Stimulated activated CD8-positive, alpha-beta memory T cell treated with anti-CD3 and anti-CD28 coated beads, Interleukin-7, amount 100 ng/mL, for 24 hours (primary cell): ENCODE measurements around the gene TRABD2A.
A peak's percentile ranks its signal among the peaks of the same experiment; 100 is the strongest.

Experiments
- DNase-seq: peaks from one replicate; pipeline ENCODE4 v3.0.0-alpha.2; 2020; ENCODE audit warnings: low read depth

The TRABD2A gene

DNA sequence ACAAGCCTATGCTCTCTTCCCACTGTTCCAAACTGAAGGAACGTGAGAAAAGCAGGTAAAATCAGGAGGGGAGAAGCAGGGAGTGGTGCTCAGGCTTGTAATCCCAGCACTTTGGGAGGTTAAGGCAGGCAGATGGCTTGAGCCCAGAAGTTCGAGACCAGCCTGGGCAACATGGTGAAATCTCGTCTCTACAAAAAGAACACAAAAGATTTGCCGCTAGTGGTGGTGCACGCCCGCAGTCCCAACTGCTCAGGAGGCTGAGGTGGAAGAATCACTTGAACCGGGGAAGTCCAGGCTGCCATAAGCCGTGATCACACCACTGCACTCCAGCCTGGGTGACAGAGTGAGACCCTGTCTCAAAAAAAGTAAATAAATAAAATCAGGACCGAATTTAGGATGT is 23.3 kb upstream of the TRABD2A start:
- no peak for DNase-seq

GRCh38 chr2:84902526-84902925 is 21.6 kb upstream of the TRABD2A start:
- DNase-seq, result no peak

GRCh38 chr2:84901593-84902120 is 20.8 kb upstream of the TRABD2A start:
- no peak for DNase-seq

GRCh38 chr2:84900971-84901370 is 20.1 kb upstream of the TRABD2A start:
- DNase-seq, result no peak

DNA sequence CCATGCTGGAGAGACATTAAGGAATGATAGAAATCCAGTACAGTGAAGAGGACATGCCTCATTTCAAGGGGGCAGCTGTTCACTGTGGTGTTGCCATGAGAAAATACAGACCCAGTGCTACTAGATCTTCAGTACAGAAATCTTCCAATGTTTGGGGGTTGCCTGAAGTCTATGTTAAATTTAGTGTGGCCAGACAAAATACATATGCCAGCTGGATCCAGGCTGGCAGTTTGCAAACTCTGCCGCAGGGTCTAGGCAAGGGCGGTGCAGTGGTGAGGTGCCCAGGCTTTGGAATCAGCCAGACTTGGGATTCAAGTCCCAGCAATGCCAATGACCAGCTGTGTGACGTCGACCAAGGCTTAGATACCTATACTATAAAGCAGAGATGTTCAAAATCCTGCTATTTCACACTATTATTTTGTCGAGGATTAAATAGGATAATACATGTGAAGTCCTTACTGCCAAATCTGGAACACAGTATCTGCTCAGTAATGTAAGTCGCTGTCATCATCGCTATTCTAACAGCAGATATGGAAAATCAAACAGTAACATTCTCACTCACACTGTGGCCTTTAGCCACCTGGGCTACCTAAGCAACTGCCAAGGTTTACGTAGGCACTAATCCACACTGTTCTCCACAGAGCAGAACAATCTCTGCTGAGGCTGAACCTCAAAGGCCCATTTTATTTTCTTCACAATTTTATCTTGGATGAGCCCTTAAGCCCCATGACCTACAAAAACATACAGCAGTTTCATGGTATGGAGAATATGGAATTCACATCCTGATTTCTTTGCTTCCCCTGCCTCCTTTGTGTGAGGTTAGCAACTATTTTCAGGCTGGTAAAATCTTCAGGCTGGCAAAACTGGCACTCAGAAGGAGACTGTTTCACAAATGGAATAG is 18.7 kb upstream of the TRABD2A start:
- DNase-seq, result no peak

GRCh38 chr2:84897773-84898172 is 16.9 kb upstream of the TRABD2A start:
- DNase-seq, result no peak

GRCh38 chr2:84896567-84896966 is 15.7 kb upstream of the TRABD2A start:
- no peak for DNase-seq

DNA sequence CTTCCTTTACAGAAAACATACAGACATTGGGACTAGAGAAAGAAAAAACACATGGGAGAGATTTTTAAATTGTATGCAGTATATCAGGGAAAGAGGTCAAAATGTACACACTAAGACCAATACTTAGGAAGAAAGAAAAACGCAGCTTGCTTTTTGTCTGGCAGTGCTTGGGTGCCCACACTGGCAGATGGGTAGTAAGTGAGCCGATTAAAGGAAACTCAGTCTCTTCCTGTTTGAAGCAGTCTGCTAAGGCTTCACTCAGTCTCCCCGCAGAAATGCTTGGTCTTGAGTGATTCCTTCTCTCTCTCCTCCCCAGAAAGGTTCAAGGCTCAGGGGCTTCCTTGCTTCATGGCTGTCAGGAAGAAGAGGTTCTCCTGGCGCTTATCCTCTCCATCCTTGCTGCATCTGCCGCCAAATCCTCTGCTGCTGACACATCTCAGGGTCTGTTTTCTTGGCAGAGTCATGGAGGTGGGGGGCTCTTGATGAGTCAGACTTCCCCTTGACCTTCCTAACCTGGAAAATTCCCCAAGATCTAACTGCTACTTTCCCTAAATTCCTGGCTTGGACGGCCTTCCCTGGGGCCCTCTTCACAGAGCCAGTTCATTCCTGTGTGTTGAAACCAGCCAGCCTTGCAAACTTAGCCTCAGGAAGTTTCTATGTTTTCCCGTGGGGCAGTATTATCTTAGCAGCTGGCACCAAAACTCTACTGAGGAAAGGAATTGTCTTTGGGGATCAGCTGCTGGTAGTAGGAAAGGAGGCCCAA is 14.1 kb upstream of the TRABD2A start:
- no peak for DNase-seq

DNA sequence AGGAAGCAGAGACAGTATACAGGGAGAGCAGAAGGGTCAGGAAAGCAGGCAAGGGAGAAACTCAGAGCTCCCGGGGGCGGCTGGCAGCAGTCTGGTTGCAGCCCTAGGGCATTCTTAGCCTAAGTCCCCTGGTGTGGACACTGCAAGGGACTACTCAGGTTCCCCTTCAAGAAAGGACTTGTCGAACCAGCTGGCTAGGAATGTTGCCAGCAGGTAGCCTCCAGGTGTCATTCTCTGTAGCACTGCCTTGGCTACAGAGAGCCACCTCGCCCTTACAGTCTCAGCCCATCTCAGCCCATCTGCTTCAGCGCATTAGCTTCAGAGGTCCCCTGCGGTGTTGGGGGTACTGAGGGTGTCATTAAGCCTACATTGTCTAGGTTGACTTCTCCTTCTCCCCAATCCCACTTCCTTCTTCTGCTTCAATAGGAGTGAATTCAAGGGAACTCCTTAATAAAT is 13.3 kb upstream of the TRABD2A start:
- DNase-seq, result no peak

- no peak for DNase-seq
Observed at GRCh38 chr2:84891355-84892010, 10.6 kb upstream of the TRABD2A start.

DNA sequence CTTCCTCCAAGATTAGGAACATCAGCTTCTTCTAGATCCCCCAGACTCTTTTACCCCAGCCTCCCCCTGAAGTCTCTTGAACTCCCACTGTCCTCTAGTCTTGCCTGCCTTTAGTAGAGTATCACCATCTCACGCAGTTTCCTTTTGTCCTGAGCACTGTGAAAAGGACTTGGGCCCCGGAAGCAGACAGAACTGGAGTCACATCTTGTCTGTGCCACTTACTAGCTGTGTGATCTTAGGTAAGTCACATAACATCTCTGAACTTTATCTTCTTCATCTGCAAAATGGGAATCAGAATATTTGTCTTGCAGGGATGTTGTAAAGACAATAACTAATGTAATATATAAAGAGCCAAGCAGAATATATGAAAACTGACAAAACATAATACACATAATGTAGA is 8.4 kb upstream of the TRABD2A start:
- DNase-seq, result no peak

DNA sequence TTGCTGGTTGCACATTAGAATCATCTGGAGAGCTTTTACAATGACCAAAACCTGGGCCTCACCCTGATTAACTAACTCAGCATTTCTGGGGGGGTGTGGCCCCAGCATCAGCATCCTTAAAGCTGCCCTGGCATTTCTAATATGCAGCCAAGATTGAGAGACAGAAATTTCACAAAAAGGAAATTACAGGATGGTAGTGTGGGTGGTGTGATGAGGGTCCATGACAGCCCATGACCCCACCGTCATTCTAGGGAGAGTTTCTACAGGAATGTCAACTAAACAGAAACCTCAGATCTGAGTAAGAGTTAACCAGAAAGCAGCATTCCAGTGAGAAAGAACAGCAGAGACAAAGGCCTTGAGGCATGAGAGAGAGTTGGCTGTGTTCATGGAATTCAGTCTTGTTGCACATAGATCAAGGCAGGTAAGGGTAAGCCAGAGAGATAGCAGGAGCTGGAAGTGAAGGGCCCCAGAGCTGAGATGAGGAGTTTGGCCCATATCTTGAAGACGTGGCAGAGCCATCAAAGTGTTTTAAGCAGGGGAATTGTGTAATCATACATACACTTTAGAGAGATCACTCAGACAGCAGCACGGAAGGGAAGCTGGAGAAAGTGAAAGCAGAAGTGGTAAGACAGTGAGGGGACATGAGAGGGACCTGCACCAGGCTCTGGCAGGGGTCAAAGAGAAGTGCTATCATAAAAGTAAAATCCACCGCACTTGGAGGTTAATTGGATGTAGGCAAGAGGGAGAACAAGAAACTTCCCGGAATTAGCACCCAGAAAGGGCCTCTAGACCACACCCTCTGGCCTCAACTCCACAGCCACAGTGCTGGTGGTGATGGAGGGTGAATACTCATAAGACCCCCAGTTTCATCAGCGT is 7.8 kb upstream of the TRABD2A start:
- no peak for DNase-seq

DNA sequence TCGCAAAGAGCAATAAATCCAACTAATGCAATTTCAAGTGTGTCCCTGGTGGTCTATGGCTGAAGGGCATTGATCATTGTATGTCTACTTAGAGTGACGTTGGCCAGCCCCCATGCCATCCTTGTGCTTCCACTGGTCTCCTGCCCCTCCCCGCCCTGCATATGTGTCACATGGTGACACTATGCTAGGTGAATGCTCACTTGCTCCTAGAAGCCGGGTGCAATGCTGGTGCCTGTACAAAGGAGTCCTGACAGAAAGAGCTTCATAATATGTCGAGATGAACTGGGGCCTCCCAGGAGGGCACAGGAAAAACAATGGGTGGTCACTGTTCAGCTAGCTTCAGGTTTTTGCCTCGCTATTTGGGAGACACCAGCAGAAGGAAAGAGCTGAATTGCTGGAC is 5.9 kb upstream of the TRABD2A start:
- DNase-seq, result no peak

GRCh38 chr2:84885111-84885510 is 4.2 kb upstream of the TRABD2A start:
- DNase-seq, result no peak

- no peak for DNase-seq
Observed at GRCh38 chr2:84884449-84884848, 3.6 kb upstream of the TRABD2A start.

- no peak for DNase-seq
Observed at GRCh38 chr2:84882775-84883550, 2.1 kb upstream of the TRABD2A start.

DNA sequence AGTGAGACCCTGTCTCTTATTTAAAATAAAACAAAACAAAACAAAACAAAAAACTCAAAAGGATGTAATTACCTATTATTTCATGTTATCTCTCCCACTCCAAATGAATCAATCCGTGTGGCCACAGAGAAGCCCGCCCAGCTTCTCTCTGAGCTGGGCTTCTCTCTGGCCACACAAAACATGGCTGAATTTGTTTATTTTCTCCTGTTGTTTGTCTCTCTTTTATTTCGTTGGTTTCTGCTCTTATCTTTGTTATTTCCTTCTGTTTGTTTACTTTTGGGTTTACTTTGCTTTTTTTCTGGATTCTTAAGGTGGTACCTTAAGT is 1.5 kb upstream of the TRABD2A start:
- no peak for DNase-seq

GRCh38 chr2:84881581-84882413 is 913 bp upstream of the TRABD2A start:
- peak; percentile 77 for DNase-seq

DNA sequence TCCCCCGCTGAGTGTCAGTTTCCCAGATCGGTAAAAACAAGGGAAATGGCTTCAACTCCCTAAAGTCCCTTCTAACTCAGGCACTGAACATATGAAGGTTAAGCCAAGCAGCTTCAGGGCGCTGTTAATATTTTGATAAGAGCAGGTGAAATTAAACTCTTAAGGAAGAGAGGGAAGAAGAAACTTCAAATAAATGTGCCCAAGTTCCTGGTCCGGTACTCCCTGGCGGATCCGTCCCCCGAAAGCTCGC is 564 bp downstream of the TRABD2A start:
- no peak for DNase-seq
